A673 (cell line): Measurements from ENCODE around the gene FAM234B.

Experiments used
- EZH2 ChIP-seq: fragments of 200-600 bp; sonication (generic); IDR thresholded peaks from 2 replicates; pipeline ENCODE4 v1.6.1; 2017; ENCODE audit warnings: borderline replicate concordance, low read depth, mild to moderate bottlenecking, mixed read lengths, antibody characterized with exemption, low read length; ENCODE audit not compliant: poor library complexity, severe bottlenecking
- TF ChIP-seq, protein P1 (sequence below): fragments of 300-800, 200-600 bp; sonication (generic); conservative IDR thresholded peaks from 2 replicates; pipeline ENCODE4 v1.5.1; 2017; ENCODE audit warnings: low read depth, mild to moderate bottlenecking, antibody characterized with exemption, low read length, moderate library complexity, mixed read lengths

DNA sequence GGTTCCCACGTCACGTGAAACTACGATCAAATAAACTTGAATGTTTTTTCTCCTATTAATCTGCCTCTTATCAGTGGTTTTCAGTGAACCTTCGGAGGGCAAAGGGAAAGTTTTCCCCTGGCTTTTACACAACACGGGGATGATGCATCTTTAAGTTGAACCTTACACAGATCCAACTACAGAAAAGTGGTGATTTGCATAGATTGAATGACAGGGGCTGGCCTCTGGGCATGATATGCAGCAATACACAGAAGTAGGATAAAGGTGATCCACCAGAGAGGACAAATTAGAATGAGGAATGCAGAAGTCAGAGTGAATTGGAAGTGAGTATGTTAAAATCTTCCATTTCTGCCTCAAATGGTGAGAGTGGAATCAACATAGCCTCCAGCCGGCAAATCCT is 47.7 kb downstream of the FAM234B start:
- TF ChIP-seq, protein P1, sequence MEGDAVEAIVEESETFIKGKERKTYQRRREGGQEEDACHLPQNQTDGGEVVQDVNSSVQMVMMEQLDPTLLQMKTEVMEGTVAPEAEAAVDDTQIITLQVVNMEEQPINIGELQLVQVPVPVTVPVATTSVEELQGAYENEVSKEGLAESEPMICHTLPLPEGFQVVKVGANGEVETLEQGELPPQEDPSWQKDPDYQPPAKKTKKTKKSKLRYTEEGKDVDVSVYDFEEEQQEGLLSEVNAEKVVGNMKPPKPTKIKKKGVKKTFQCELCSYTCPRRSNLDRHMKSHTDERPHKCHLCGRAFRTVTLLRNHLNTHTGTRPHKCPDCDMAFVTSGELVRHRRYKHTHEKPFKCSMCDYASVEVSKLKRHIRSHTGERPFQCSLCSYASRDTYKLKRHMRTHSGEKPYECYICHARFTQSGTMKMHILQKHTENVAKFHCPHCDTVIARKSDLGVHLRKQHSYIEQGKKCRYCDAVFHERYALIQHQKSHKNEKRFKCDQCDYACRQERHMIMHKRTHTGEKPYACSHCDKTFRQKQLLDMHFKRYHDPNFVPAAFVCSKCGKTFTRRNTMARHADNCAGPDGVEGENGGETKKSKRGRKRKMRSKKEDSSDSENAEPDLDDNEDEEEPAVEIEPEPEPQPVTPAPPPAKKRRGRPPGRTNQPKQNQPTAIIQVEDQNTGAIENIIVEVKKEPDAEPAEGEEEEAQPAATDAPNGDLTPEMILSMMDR = no peak
- no peak for TF ChIP-seq EZH2
